HEK293 (cell line): Measurements from ENCODE around the gene AIFM1.

Experiments used
- CTCF ChIA-PET: fragments of 350-600 bp; formaldehyde crosslinking; extraction: SDS; loops from one replicate; lab custom pipeline; 2021; ENCODE audit warnings: antibody characterized with exemption; lab: Yijun Ruan, JAX
- POLR2A ChIA-PET: fragments of 300-600 bp; formaldehyde crosslinking; extraction: SDS; loops from one replicate; lab custom pipeline; 2020; ENCODE audit warnings: antibody characterized with exemption, inconsistent platforms; lab: Yijun Ruan, JAX
- H3K27ac ChIP-seq: fragments of 200-500 bp; sonication (Bioruptor generic); 2 replicates; pipeline ENCODE4 v1.5.1; 2014; ENCODE audit warnings: low read depth, low read length, control low read depth, inconsistent platforms; ENCODE audit errors: extremely low read depth
- H3K36me3 ChIP-seq, 2 experiments: fragments of 200-500 bp in 1 of 2; sonication (Bioruptor generic) in 1 of 2; 1 replicate in 1 of 2; 2 replicates in 1 of 2; pipeline ENCODE4 v1.5.1; 2014 to 2017; ENCODE audit warnings: inconsistent platforms in 2 of 2, low read length in 2 of 2; ENCODE audit not compliant: control insufficient read depth in 2 of 2, insufficient read depth in 1 of 2
- H3K4me1 ChIP-seq: fragments of 200-500 bp; sonication (Bioruptor generic); 2 replicates; pipeline ENCODE4 v1.5.1; 2014; ENCODE audit warnings: mild to moderate bottlenecking, low read length, inconsistent platforms; ENCODE audit not compliant: control insufficient read depth, insufficient read depth
- H3K4me3 ChIP-seq: 2 replicates; pipeline ENCODE4 v1.5.1; 2011; ENCODE audit warnings: low read depth, mild to moderate bottlenecking, control low read depth, low read length, moderate library complexity
- H3K9me3 ChIP-seq: fragments of 200-500 bp; sonication (Bioruptor generic); 2 replicates; pipeline ENCODE4 v1.5.1; 2014; ENCODE audit warnings: low read depth, low read length, inconsistent platforms; ENCODE audit not compliant: control insufficient read depth, insufficient read depth
- HOXA7 ChIP-seq: sonication (generic); formaldehyde crosslinking; IDR thresholded peaks from 2 replicates; pipeline ENCODE4 v1.8.1; 2022; ENCODE audit warnings: missing genetic modification reagents, borderline replicate concordance
- IKZF3 ChIP-seq: fragments of 450-650 bp; IDR thresholded peaks from 2 replicates; pipeline ENCODE4 v1.5.0; 2018; ENCODE audit warnings: missing biosample characterization, mild to moderate bottlenecking, missing genetic modification characterization, moderate library complexity
- SALL2 ChIP-seq: fragments of 450-650 bp; formaldehyde crosslinking; IDR thresholded peaks from 2 replicates; pipeline ENCODE4 v1.5.0; 2017; ENCODE audit warnings: missing biosample characterization, mild to moderate bottlenecking, missing genetic modification characterization, borderline replicate concordance
- SETDB1 ChIP-seq: IDR thresholded peaks from one replicate; pipeline ENCODE4 v1.6.1; 2017; ENCODE audit warnings: mild to moderate bottlenecking, low read length, moderate library complexity, mixed read lengths; ENCODE audit not compliant: insufficient read length
- SP2 ChIP-seq: fragments of 450-650 bp; formaldehyde crosslinking; IDR thresholded peaks from 2 replicates; pipeline ENCODE4 v1.5.1; 2016; ENCODE audit warnings: missing biosample characterization, missing genetic modification characterization
- ZFHX2 ChIP-seq: fragments of 450-650 bp; formaldehyde crosslinking; conservative IDR thresholded peaks from 2 replicates; pipeline ENCODE4 v1.5.1; 2016; ENCODE audit warnings: missing biosample characterization, missing genetic modification characterization
- ZIC2 ChIP-seq: fragments of 450-650 bp; formaldehyde crosslinking; IDR thresholded peaks from 2 replicates; pipeline ENCODE4 v1.5.1; 2016; ENCODE audit warnings: missing biosample characterization, missing genetic modification characterization
- ZNF112 ChIP-seq: fragments of 450-650 bp; formaldehyde crosslinking; IDR thresholded peaks from 2 replicates; pipeline ENCODE4 v1.5.0; 2017; ENCODE audit warnings: missing biosample characterization, missing genetic modification characterization
- ZNF132 ChIP-seq: fragments of 450-650 bp; formaldehyde crosslinking; IDR thresholded peaks from 2 replicates; pipeline ENCODE4 v1.5.1; 2017; ENCODE audit warnings: missing biosample characterization, missing genetic modification characterization, borderline replicate concordance
- ZNF157 ChIP-seq: fragments of 450-650 bp; formaldehyde crosslinking; IDR thresholded peaks from 2 replicates; pipeline ENCODE4 v1.5.1; 2016; ENCODE audit warnings: missing biosample characterization, missing genetic modification characterization
- ZNF184 ChIP-seq: fragments of 450-650 bp; IDR thresholded peaks from 2 replicates; pipeline ENCODE4 v1.5.1; 2018; ENCODE audit warnings: missing biosample characterization, mild to moderate bottlenecking, missing genetic modification characterization
- ZNF202 ChIP-seq: fragments of 450-650 bp; formaldehyde crosslinking; IDR thresholded peaks from 2 replicates; pipeline ENCODE4 v1.5.1; 2016; ENCODE audit warnings: missing biosample characterization, missing genetic modification characterization, borderline replicate concordance
- ZNF221 ChIP-seq: fragments of 450-650 bp; formaldehyde crosslinking; IDR thresholded peaks from 2 replicates; pipeline ENCODE4 v1.5.1; 2017; ENCODE audit warnings: missing biosample characterization, missing genetic modification characterization, borderline replicate concordance
- ZNF274 ChIP-seq, 2 experiments: fragments of 200-500 bp in 1 of 2; fragments of 450-650 bp in 1 of 2; sonication (Bioruptor generic) in 1 of 2; formaldehyde crosslinking in 1 of 2; IDR thresholded peaks; 2 replicates each; pipeline versions ENCODE4 v1.5.1 to v1.6.1; 2014 to 2016; ENCODE audit warnings: borderline replicate concordance in 1 of 2, inconsistent platforms in 1 of 2, low read length in 1 of 2, missing biosample characterization in 1 of 2, missing genetic modification characterization in 1 of 2
- ZNF292 ChIP-seq: fragments of 450-650 bp; formaldehyde crosslinking; IDR thresholded peaks from 2 replicates; pipeline ENCODE4 v1.5.1; 2016; ENCODE audit warnings: low read depth, missing biosample characterization, missing genetic modification characterization, borderline replicate concordance
- ZNF311 ChIP-seq: fragments of 450-650 bp; formaldehyde crosslinking; IDR thresholded peaks from 2 replicates; pipeline ENCODE4 v1.5.1; 2017; ENCODE audit warnings: missing biosample characterization, missing genetic modification characterization, borderline replicate concordance
- ZNF416 ChIP-seq: fragments of 450-650 bp; formaldehyde crosslinking; IDR thresholded peaks from 2 replicates; pipeline ENCODE4 v1.5.1; 2016; ENCODE audit warnings: missing biosample characterization, missing genetic modification characterization
- ZNF423 ChIP-seq: fragments of 450-650 bp; formaldehyde crosslinking; IDR thresholded peaks from 2 replicates; pipeline ENCODE4 v1.5.1; 2016; ENCODE audit warnings: missing biosample characterization, missing genetic modification characterization
- ZNF433 ChIP-seq: fragments of 450-650 bp; formaldehyde crosslinking; IDR thresholded peaks from 2 replicates; pipeline ENCODE4 v1.5.1; 2016; ENCODE audit warnings: missing biosample characterization, missing genetic modification characterization, low read depth
- ZNF501 ChIP-seq: fragments of 450-650 bp; formaldehyde crosslinking; IDR thresholded peaks from 2 replicates; pipeline ENCODE4 v1.5.1; 2016; ENCODE audit warnings: missing biosample characterization, missing genetic modification characterization
- ZNF560 ChIP-seq: fragments of 450-650 bp; formaldehyde crosslinking; IDR thresholded peaks from 2 replicates; pipeline ENCODE4 v1.5.1; 2017; ENCODE audit warnings: missing biosample characterization, missing genetic modification characterization, borderline replicate concordance
- ZNF596 ChIP-seq: fragments of 450-650 bp; IDR thresholded peaks from 2 replicates; pipeline ENCODE4 v1.5.0; 2018; ENCODE audit warnings: missing biosample characterization, mild to moderate bottlenecking, missing genetic modification characterization, moderate library complexity
- ZNF624 ChIP-seq: fragments of 450-650 bp; formaldehyde crosslinking; IDR thresholded peaks from 2 replicates; pipeline ENCODE4 v1.5.1; 2017; ENCODE audit warnings: missing biosample characterization, missing genetic modification characterization
- ZNF747 ChIP-seq: fragments of 450-650 bp; formaldehyde crosslinking; IDR thresholded peaks from 2 replicates; pipeline ENCODE4 v1.5.1; 2016; ENCODE audit warnings: missing biosample characterization, missing genetic modification characterization
- ZSCAN23 ChIP-seq: fragments of 450-650 bp; formaldehyde crosslinking; IDR thresholded peaks from 2 replicates; pipeline ENCODE4 v1.5.1; 2016; ENCODE audit warnings: missing biosample characterization, missing genetic modification characterization
- TF ChIP-seq, protein P1 (sequence below): fragments of 450-650 bp; formaldehyde crosslinking; IDR thresholded peaks from 2 replicates; pipeline ENCODE4 v1.5.1; 2016; ENCODE audit warnings: missing biosample characterization, missing genetic modification characterization
- TF ChIP-seq, protein P2 (sequence below): fragments of 450-650 bp; formaldehyde crosslinking; IDR thresholded peaks from 2 replicates; pipeline ENCODE4 v1.5.1; 2016; ENCODE audit warnings: missing biosample characterization, missing genetic modification characterization
- TF ChIP-seq, protein P3 (sequence below): fragments of 450-650 bp; formaldehyde crosslinking; IDR thresholded peaks from 2 replicates; pipeline ENCODE4 v1.5.1; 2016; ENCODE audit warnings: missing biosample characterization, missing genetic modification characterization
- TF ChIP-seq, protein P4 (sequence below): fragments of 450-650 bp; formaldehyde crosslinking; IDR thresholded peaks from 2 replicates; pipeline ENCODE4 v1.5.1; 2016; ENCODE audit warnings: missing biosample characterization, missing genetic modification characterization

AIFM1 gene

DNA sequence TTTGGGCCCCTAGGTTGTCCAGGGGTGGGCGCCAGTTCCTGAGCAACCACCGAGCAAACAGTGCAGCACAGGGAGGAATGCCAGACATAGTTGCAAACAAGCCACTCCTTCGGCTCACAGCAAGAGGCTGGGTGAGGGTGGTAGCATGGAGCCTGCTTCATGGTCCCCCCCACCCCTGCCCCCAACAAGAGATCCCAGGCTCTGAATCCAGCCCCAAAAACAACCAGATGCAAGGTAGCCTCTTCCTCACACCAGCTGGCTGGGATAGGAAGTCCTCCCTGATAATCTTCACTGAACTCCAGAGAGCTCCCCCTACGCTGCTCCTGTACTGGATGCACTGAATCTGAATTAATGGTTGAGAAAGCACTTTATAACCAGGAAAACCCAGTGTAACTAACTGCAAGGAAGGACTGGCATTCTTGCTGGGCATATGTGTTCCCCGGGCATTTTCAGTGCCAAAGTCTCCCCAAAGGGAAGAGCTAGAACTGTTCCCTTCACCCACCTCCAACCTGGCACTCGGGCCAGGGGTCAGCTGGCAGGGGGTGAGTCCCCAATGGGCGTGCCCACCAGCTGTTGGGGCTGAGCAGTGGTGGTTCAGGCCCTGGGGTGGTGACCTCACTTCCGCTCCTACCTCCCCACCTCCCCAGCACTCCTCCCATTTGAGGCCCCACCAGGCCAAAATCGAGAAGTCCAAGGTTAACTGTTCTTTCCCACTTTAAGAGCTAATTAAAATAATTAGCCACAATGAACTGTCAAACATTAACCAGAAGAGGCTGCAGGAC is 56.8 kb downstream of the AIFM1 start:
- Histone ChIP-seq H3K36me3 (no peaks in the 10 kb centered on the region), H3K4me1 (peaks cover 3% of the 10 kb centered on the region; the same call in 1 of the 2 replicates), H3K27ac (peak overlapping the region; percentile 81; the same call in 1 of the 2 replicates), H3K4me3 (peak overlapping the region; percentile 60), H3K9me3 (no peaks in the 10 kb centered on the region)
- CTCF ChIA-PET = interaction anchor here (0.5 to 2.1 kb wide), 11 partner anchors 8 to 1498 kb away, joined by 3 to 9 read pairs (median 3); no protein-coding TSS in a partner anchor
- POLR2A ChIA-PET = interaction anchor here (0.6 to 1.2 kb wide), 6 partner anchors 10 to 160 kb away, joined by 3 to 17 read pairs (median 4); partner anchors contain the start of gene ZNF280C
- TF ChIP-seq ZNF747 (tag by site-specific recombination) (no peak), SALL2 (tag by site-specific recombination) (no peak), ZNF433 (tag by site-specific recombination) (no peak), ZNF501 (tag by site-specific recombination) (no peak), SP2 (tag by site-specific recombination) (peak; percentile 67), ZNF274 (IDR thresholded peaks at IDR 0.05; ENCODE audit: low read length) (no peak), ZNF274 (tag by site-specific recombination; IDR thresholded peaks at IDR 0.05; ENCODE audit: borderline replicate concordance) (no peak), ZNF416 (no peak), ZNF157 (no peak), ZSCAN23 (tag by site-specific recombination) (no peak), ZNF221 (tag by site-specific recombination) (no peak), ZNF292 (tag by site-specific recombination) (no peak), ZNF560 (no peak), ZNF624 (tag by site-specific recombination) (no peak), ZFHX2 (tag by site-specific recombination) (no peak), HOXA7 (CRISPR knock-in tag) (no peak), ZNF311 (tag by site-specific recombination) (no peak), ZIC2 (tag by site-specific recombination) (peak; percentile 28), ZNF202 (tag by site-specific recombination) (no peak), ZNF132 (no peak), ZNF423 (tag by site-specific recombination) (0 out of 2 replicates have a peak, but pooled peaks have one; percentile 42), SETDB1 (no peak), ZNF596 (tag by site-specific recombination) (no peak), IKZF3 (no peak), ZNF184 (tag by site-specific recombination) (no peak), ZNF112 (tag by site-specific recombination) (no peak)
- TF ChIP-seq, protein P1, sequence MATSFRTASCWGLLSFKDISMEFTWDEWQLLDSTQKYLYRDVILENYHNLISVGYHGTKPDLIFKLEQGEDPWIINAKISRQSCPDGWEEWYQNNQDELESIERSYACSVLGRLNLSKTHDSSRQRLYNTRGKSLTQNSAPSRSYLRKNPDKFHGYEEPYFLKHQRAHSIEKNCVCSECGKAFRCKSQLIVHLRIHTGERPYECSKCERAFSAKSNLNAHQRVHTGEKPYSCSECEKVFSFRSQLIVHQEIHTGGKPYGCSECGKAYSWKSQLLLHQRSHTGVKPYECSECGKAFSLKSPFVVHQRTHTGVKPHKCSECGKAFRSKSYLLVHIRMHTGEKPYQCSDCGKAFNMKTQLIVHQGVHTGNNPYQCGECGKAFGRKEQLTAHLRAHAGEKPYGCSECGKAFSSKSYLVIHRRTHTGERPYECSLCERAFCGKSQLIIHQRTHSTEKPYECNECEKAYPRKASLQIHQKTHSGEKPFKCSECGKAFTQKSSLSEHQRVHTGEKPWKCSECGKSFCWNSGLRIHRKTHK (tag by site-specific recombination) = no peak
- TF ChIP-seq, protein P2, sequence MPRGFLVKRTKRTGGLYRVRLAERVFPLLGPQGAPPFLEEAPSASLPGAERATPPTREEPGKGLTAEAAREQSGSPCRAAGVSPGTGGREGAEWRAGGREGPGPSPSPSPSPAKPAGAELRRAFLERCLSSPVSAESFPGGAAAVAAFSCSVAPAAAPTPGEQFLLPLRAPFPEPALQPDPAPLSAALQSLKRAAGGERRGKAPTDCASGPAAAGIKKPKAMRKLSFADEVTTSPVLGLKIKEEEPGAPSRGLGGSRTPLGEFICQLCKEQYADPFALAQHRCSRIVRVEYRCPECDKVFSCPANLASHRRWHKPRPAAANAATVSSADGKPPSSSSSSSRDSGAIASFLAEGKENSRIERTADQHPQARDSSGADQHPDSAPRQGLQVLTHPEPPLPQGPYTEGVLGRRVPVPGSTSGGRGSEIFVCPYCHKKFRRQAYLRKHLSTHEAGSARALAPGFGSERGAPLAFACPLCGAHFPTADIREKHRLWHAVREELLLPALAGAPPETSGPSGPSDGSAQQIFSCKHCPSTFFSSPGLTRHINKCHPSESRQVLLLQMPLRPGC (tag by site-specific recombination) = no peak
- TF ChIP-seq, protein P3, sequence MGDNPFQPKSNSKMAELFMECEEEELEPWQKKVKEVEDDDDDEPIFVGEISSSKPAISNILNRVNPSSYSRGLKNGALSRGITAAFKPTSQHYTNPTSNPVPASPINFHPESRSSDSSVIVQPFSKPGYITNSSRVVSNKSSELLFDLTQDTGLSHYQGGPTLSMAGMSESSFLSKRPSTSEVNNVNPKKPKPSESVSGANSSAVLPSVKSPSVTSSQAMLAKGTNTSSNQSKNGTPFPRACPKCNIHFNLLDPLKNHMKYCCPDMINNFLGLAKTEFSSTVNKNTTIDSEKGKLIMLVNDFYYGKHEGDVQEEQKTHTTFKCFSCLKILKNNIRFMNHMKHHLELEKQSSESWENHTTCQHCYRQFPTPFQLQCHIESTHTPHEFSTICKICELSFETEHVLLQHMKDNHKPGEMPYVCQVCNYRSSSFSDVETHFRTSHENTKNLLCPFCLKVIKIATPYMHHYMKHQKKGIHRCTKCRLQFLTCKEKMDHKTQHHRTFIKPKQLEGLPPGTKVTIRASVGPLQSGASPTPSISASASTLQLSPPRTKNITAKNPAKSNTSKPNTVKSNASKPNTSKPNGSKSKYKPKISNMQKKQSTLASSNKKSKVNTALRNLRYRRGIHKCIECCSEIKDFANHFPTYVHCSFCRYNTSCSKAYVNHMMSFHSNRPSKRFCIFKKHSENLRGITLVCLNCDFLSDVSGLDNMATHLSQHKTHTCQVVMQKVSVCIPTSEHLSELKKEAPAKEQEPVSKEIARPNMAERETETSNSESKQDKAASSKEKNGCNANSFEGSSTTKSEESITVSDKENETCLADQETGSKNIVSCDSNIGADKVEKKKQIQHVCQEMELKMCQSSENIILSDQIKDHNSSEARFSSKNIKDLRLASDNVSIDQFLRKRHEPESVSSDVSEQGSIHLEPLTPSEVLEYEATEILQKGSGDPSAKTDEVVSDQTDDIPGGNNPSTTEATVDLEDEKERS (tag by site-specific recombination) = no peak
- TF ChIP-seq, protein P4, sequence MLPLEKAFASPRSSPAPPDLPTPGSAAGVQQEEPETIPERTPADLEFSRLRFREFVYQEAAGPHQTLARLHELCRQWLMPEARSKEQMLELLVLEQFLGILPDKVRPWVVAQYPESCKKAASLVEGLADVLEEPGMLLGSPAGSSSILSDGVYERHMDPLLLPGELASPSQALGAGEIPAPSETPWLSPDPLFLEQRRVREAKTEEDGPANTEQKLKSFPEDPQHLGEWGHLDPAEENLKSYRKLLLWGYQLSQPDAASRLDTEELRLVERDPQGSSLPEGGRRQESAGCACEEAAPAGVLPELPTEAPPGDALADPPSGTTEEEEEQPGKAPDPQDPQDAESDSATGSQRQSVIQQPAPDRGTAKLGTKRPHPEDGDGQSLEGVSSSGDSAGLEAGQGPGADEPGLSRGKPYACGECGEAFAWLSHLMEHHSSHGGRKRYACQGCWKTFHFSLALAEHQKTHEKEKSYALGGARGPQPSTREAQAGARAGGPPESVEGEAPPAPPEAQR (tag by site-specific recombination) = no peak
